ENCODE measurements around the gene CLRN1.

The CLRN1 gene

GRCh38 chr3:150975086-150975991 lies 2.8 kb upstream of the CLRN1 start:
- no peak overlapping the region for H3K27ac ChIP-seq
- no peak for TF ChIP-seq CTCF (conservative IDR thresholded peaks at IDR 0.05)

GRCh38 chr3:150970665-150971324 lies 1.7 kb downstream of the CLRN1 start:
- TF ChIP-seq CTCF (conservative IDR thresholded peaks at IDR 0.05), result no peak
- no peak overlapping the region for H3K27ac ChIP-seq

- H3K27ac ChIP-seq, result no peak overlapping the region
- no peak for TF ChIP-seq CTCF (conservative IDR thresholded peaks at IDR 0.05)
These were observed 4.0 kb downstream of the CLRN1 start for GRCh38 chr3:150968341-150969035.

- no peak overlapping the region for H3K27ac ChIP-seq
- no peak for TF ChIP-seq CTCF (conservative IDR thresholded peaks at IDR 0.05)
These were observed 7.1 kb downstream of the CLRN1 start for GRCh38 chr3:150965436-150965835.

GRCh38 chr3:150961949-150962348 lies 10.6 kb downstream of the CLRN1 start:
- H3K27ac ChIP-seq, result no peak overlapping the region
- TF ChIP-seq CTCF (conservative IDR thresholded peaks at IDR 0.05), result no peak

- no peak for TF ChIP-seq CTCF (conservative IDR thresholded peaks at IDR 0.05)
- no peak overlapping the region for H3K27ac ChIP-seq
These were observed 11.5 kb downstream of the CLRN1 start for GRCh38 chr3:150960708-150961684.
